Measurements from ENCODE around the gene ALAS1. TPM values are rescaled to one million over a fixed set of nuclear protein-coding genes. Genes with fewer than 3 reads are reported as not detected.

ALAS1 gene
- total and polyA plus RNA-seq, 2 of the 13 experiments (the other 11 are each of a cell fraction or from before 2014, with no cell fraction given) = 36.0 to 43.2 TPM

GRCh38 chr3:52178537-52178936 is 19.4 kb upstream of the ALAS1 start:
- H3K4me1 ChIP-seq (ENCODE audit: insufficient read depth, low read length) = peaks cover 77% of the 10 kb centered on the region
- BruUV-seq (replicated peaks) = no TSS peak
- in situ Hi-C loops (cut with HindIII; ENCODE audit: extremely low pct_ligation_motif_present, low pct_unique_long_range_greater_than_20kb) = no loop called here
- intact Hi-C loops (cut with micrococcal nuclease; ENCODE audit: unreplicated experiment) = no loop called here
- DNase-seq (ENCODE audit: low spot score) (no peak), ATAC-seq (no peak), FAIRE-seq (no peak)
- H3K27ac ChIP-seq (ENCODE audit: extremely low read length, insufficient read depth, low read length) = no peak overlapping the region
- no peak overlapping the region for H2AFZ ChIP-seq (ENCODE audit: low read length)
- H3K9me3 ChIP-seq (ENCODE audit: low read length) = no peaks in the 10 kb centered on the region
- no peaks in the 10 kb centered on the region for H3K27me3 ChIP-seq (ENCODE audit: control insufficient read depth in 1 of 2, insufficient read depth in 2 of 2, low read length in 2 of 2)
- no peaks in the 10 kb centered on the region for H4K20me1 ChIP-seq (ENCODE audit: insufficient read depth, low read length)
- H3K4me3 ChIP-seq (replicated peaks in 1 of 3; ENCODE audit: insufficient read depth in 1 of 3, low read depth in 2 of 3, low read length in 3 of 3) = no peak overlapping the region
- WGBS (ENCODE audit: low lambda C conversion rate) = 100% methylated on average over 1 of the region's 1 CpG
- no peak overlapping the region for H3K9ac ChIP-seq (ENCODE audit: insufficient read depth, low read depth, low read length)
- ChIA-PET CTCF (ENCODE audit: low intra/inter-chr PET ratio, low total read pairs) (no interaction called here), POLR2A (interaction anchor here (0.8 to 3.5 kb wide), 4 partner anchors 10 to 60 kb away, joined by 3 to 30 read pairs (median 18); partner anchors contain the start of genes ALAS1, POC1A and TWF2)
- H3K79me2 ChIP-seq (ENCODE audit: insufficient read depth, low read length) = no peaks in the 10 kb centered on the region
- H3K36me3 ChIP-seq (replicated peaks in 1 of 2; ENCODE audit: control insufficient read depth in 1 of 2, insufficient read depth in 2 of 2, low read length in 2 of 2) = no peaks in the 10 kb centered on the region
- H3K4me2 ChIP-seq (ENCODE audit: low read depth, low read length) = no peak overlapping the region
- TF ChIP-seq ETV5 (CRISPR knock-in tag; IDR thresholded peaks at IDR 0.05; ENCODE audit: borderline replicate concordance) (no peak), GABPA (IDR thresholded peaks at IDR 0.05; ENCODE audit: low read depth, low read length) (no peak), GABPA (CRISPR knock-in tag; IDR thresholded peaks at IDR 0.05; ENCODE audit: low read depth) (no peak)

- Histone ChIP-seq H3K27ac (ENCODE audit: extremely low read length, insufficient read depth, low read length) (no peak overlapping the region), H2AFZ (ENCODE audit: low read length) (no peak overlapping the region)
Observed at GRCh38 chr3:52181543-52181942, 16.4 kb upstream of the ALAS1 start.

More at GRCh38 chr3:52181543-52181942, 16.4 kb upstream of the ALAS1 start:
- H3K4me3 ChIP-seq (replicated peaks in 1 of 3; ENCODE audit: insufficient read depth in 1 of 3, low read depth in 2 of 3, low read length in 3 of 3) = no peak overlapping the region
- no peak overlapping the region for H3K9ac ChIP-seq (ENCODE audit: insufficient read depth, low read depth, low read length)
- intact Hi-C loops (cut with micrococcal nuclease; ENCODE audit: unreplicated experiment) (no loop called here), in situ Hi-C loops (cut with HindIII; ENCODE audit: extremely low pct_ligation_motif_present, low pct_unique_long_range_greater_than_20kb) (no loop called here)
- no peak for TF ChIP-seq RFX3 (CRISPR knock-in tag; IDR thresholded peaks at IDR 0.05)
- TF ChIP-seq PHF8 (CRISPR knock-in tag; IDR thresholded peaks at IDR 0.05) = no peak
- TF ChIP-seq ZSCAN22 (CRISPR knock-in tag; IDR thresholded peaks at IDR 0.05) = no peak
- no peaks in the 10 kb centered on the region for H4K20me1 ChIP-seq (ENCODE audit: insufficient read depth, low read length)
- H3K27me3 ChIP-seq (ENCODE audit: control insufficient read depth in 1 of 2, insufficient read depth in 2 of 2, low read length in 2 of 2) = no peaks in the 10 kb centered on the region
- no peaks in the 10 kb centered on the region for H3K36me3 ChIP-seq (replicated peaks in 1 of 2; ENCODE audit: control insufficient read depth in 1 of 2, insufficient read depth in 2 of 2, low read length in 2 of 2)
- H3K4me2 ChIP-seq (ENCODE audit: low read depth, low read length) = peak overlapping the region; percentile 45; the same call in 1 of the 2 replicates
- WGBS (ENCODE audit: low lambda C conversion rate) = 0% methylated on average over 1 of the region's 4 CpGs
- H3K4me1 ChIP-seq (ENCODE audit: insufficient read depth, low read length) = peaks cover 87% of the 10 kb centered on the region
- no TSS peak for BruUV-seq (replicated peaks)
- no peak for ATAC-seq
- H3K79me2 ChIP-seq (ENCODE audit: insufficient read depth, low read length) = no peaks in the 10 kb centered on the region
- DNase-seq (ENCODE audit: low spot score) = no peak
- CTCF ChIA-PET (ENCODE audit: low intra/inter-chr PET ratio, low total read pairs) = no interaction called here
- POLR2A ChIA-PET = interaction anchor here (1.0 to 1.5 kb wide), 4 partner anchors 10 to 108 kb away, joined by 3 to 6 read pairs (median 4); partner anchors contain the start of gene POC1A
- H3K9me3 ChIP-seq (ENCODE audit: low read length) = no peaks in the 10 kb centered on the region
- no peak for FAIRE-seq

Data from HepG2 (cell line).